Neutrophil (primary cell): ENCODE results near the gene MGAT5B.

ENCODE experiments used
- H3K27ac ChIP-seq: fragments of 200-600 bp; sonication (generic); 2 replicates; pipeline ENCODE4 v1.5.1; 2016; ENCODE audit warnings: mild to moderate bottlenecking, moderate library complexity
- H3K27me3 ChIP-seq: fragments of 200-600 bp; sonication (generic); 2 replicates; pipeline ENCODE4 v1.6.0; 2016; ENCODE audit warnings: mild to moderate bottlenecking
- H3K36me3 ChIP-seq: fragments of 200-600 bp; sonication (generic); 2 replicates; pipeline ENCODE4 v1.5.1; 2017
- H3K4me1 ChIP-seq, 2 experiments: fragments of 200-600 bp in 1 of 2; sonication (generic) in 1 of 2; 1 replicate in 1 of 2; 2 replicates in 1 of 2; pipeline versions ENCODE4 v1.5.1 to v1.6.1; 2013 to 2016; ENCODE audit warnings: low read depth in 1 of 2, low read length in 1 of 2, mild to moderate bottlenecking in 1 of 2, moderate library complexity in 1 of 2; ENCODE audit not compliant: control insufficient read depth in 1 of 2, insufficient read depth in 1 of 2
- H3K4me3 ChIP-seq, 2 experiments: fragments of 200-600 bp in 1 of 2; sonication (generic) in 1 of 2; 1 replicate in 1 of 2; 2 replicates in 1 of 2; pipeline ENCODE4 v1.5.1; 2013 to 2016; ENCODE audit warnings: low read depth in 1 of 2, low read length in 1 of 2, mild to moderate bottlenecking in 1 of 2, moderate library complexity in 1 of 2
- H3K9me3 ChIP-seq: fragments of 200-600 bp; sonication (generic); 2 replicates; pipeline ENCODE4 v1.5.1; 2016
- CTCF ChIP-seq: fragments of 200-600 bp; sonication (generic); IDR thresholded peaks from 2 replicates; pipeline ENCODE4 v1.5.1; 2016; ENCODE audit warnings: antibody characterized with exemption

The MGAT5B gene

GRCh38 chr17:76940295-76940694 lies 72.1 kb downstream of the MGAT5B start:
- TF ChIP-seq CTCF, result no peak

GRCh38 chr17:76940738-76941350 lies 72.6 kb downstream of the MGAT5B start:
- peaks cover 4% of the 10 kb centered on the region for H3K27me3 ChIP-seq
- H3K27ac ChIP-seq, result no peak overlapping the region
- H3K4me1 ChIP-seq, result no peaks in the 10 kb centered on the region
- no peaks in the 10 kb centered on the region for H3K36me3 ChIP-seq
- H3K9me3 ChIP-seq, result no peaks in the 10 kb centered on the region
- no peak for TF ChIP-seq CTCF
- H3K4me3 ChIP-seq, result no peak overlapping the region

More at GRCh38 chr17:76940295-76940694, 72.1 kb downstream of the MGAT5B start:
- Histone ChIP-seq H3K27me3 (peaks cover 4% of the 10 kb centered on the region), H3K4me3 (no peak overlapping the region), H3K4me1 (no peaks in the 10 kb centered on the region), H3K36me3 (no peaks in the 10 kb centered on the region), H3K27ac (no peak overlapping the region), H3K9me3 (no peaks in the 10 kb centered on the region)

DNA sequence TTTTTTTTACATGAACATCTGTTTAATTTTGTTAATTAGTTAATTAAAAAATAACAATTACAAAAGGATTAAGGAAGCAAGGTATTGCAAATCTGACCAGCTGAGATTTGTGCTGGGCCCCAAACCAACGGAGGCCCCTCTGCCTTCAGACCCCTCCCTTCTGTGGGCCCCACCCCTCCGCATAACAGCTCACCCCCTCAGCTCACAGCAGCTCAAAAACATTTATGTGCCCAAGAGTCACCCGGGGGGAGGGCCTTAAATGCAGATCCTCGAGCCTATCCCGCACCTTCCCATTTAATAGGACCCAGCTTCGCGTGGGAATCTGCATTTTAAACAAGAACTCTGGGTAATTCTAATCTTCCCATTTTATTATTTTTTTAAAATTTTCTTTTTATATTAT lies 75.0 kb downstream of the MGAT5B start:
- no peak for TF ChIP-seq CTCF
- H3K9me3 ChIP-seq, result no peaks in the 10 kb centered on the region
- H3K4me3 ChIP-seq, result no peak overlapping the region
- peaks cover 6% of the 10 kb centered on the region for H3K27me3 ChIP-seq
- H3K36me3 ChIP-seq, result no peaks in the 10 kb centered on the region
- H3K4me1 ChIP-seq, result no peaks in the 10 kb centered on the region
- no peak overlapping the region for H3K27ac ChIP-seq

DNA sequence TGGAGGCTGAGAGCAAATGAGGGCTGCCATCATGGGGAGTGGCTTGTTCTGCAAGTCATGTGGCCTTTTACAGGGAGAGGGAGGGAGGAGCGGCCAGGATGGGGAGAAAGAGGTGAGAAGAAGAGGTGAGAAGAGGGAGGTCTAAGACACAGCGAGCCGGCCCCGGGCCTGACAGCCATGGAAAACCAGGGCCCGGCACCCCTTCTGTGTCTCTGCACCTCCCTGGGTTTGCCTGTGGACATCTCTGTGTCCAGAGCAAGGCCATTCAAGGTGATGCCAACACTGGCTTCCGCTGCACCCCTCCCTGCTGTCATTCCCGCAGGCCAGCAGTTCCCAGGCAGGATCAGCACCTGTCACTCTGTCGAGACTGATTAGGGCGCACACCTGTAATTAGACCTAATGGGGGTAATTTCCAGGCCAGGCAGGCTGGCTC lies 75.6 kb downstream of the MGAT5B start:
- H3K27me3 ChIP-seq, result peaks cover 12% of the 10 kb centered on the region

DNA sequence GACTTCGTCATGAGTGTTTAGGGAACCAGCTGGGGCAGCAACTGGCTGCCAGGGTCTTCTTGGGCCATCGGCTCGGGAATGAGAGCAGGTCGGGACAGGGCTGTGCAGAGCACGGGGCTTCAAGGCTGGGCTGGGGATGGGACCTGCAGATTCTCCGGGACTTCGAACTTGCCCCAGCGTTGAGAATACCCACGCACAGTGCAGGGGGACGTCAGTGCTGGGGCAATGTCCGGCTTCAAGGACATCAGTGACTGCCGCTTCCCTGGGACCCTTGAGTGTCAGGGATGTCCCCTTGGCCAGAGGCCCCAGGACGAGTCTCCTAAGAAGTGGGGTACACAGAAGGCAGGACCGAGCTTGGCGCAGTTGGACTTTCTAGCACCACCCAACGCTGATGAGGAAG lies 76.3 kb downstream of the MGAT5B start:
- Histone ChIP-seq H3K9me3 (no peaks in the 10 kb centered on the region), H3K27me3 (peaks cover 12% of the 10 kb centered on the region), H3K27ac (no peak overlapping the region), H3K4me3 (no peak overlapping the region), H3K4me1 (no peaks in the 10 kb centered on the region), H3K36me3 (no peaks in the 10 kb centered on the region)
- TF ChIP-seq CTCF, result no peak

More for the DNA sequence above, 75.6 kb downstream of the MGAT5B start:
- TF ChIP-seq CTCF, result no peak
- Histone ChIP-seq H3K4me1 (no peaks in the 10 kb centered on the region), H3K27ac (no peak overlapping the region), H3K36me3 (no peaks in the 10 kb centered on the region), H3K9me3 (no peaks in the 10 kb centered on the region), H3K4me3 (no peak overlapping the region)
